Measurements from ENCODE around the gene PRR5L.
A peak's percentile ranks its signal among the peaks of the same experiment; 100 is the strongest.

PRR5L gene

DNA sequence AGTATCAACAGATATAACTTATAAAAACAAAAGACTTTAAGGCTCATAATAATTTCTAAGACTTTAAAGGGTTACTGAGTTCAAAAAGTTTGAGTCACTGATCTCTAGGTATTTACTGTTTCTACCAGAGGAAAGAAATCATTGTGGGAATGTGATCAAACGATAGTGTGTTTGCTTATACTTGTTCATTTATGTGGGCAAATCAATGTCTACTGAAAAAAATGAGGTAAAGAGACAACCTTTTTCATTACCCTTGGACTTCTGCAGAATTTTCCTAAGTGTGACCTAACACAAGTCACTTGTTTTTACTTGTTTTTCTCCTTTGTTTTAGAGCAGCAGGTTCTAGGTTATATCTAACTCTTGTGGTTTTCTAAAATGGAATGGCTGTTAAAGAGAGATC is 65.4 kb downstream of the PRR5L start:
- no peak for DNase-seq

DNA sequence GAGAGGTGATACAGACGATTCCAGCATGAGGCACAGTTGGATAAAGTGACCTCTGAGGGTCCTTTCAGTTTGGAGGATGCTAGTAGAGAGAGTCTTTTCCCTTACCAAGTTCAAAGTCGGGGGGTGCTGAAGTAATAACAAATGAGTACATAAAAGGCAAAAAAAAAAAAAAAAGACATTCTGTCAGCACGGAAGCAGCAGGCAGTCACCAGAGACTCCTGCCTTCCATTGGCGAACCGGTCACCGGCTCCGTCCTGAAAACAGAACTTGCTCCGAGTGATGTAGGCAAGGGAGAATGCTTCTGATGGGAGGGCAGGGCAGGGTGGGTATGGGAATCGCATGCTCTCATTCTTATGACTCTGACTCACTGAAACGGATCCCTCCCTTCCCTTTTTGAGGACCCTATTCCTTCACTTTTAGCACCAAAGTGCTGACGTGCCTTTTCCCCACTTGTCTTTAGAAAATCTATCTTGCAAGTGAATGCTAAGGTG is 65.9 kb downstream of the PRR5L start:
- DNase-seq = no peak

DNA sequence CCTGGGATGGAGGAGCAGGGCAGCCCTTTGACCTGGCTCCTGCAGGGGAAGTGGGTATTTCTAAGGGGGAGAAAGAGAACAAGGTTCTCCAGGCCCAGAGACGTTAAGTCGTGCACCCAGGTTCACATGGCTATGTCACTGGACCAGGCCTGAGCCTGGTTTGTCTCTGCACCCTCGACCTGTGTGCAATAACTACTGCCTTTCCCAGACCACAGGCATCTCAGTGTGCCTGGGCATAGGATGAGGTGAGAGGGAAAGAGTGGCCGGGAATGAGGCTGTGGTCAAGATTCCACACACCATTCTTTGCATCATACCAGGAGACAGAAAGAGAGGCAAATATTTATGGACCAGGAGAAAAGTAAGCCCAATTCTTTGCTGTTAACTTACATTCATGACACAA is 66.8 kb downstream of the PRR5L start:
- DNase-seq = no peak

DNA sequence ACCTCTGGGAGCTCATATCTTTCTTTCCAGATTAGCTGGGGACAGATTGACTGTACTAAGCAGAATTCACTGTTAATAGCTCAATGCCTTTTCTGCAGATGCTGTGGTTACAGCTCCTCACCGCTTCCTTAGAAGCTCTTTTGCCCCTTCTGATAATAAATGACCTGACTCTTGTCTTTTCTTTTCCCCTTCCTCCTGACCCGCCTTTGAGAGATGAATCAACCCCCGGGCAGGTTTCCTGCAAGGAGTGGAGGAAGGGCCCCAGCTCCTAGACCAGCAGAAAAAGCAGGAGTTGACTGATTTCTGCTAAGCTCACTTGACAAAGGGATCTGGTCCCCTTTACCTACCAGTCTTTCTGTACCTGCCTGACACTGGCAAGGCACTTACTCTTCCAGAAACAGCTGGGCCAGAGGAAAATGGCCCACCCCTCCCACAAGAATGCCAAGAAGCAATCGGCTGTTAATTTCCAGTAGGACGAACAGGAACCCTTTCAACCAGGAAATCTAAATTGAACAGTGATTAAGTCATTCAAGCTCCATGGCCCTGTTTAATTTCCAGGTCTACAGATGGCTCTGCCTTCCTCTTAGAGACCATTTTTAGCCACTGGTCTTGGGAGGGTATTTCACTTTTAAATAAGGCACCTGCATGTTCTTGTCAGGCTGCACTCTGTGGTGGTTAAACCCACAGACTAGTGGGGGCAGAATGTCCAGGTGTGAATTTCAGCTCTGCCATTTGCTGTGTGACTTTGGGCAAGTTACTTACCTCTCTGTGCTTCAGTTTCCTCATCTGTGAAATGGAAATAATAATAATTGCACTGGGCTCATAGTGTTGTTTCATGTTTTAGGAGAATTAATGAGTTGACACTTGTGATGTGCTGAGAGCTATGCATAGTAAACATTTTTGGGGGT is 67.5 kb downstream of the PRR5L start:
- no peak for DNase-seq

DNA sequence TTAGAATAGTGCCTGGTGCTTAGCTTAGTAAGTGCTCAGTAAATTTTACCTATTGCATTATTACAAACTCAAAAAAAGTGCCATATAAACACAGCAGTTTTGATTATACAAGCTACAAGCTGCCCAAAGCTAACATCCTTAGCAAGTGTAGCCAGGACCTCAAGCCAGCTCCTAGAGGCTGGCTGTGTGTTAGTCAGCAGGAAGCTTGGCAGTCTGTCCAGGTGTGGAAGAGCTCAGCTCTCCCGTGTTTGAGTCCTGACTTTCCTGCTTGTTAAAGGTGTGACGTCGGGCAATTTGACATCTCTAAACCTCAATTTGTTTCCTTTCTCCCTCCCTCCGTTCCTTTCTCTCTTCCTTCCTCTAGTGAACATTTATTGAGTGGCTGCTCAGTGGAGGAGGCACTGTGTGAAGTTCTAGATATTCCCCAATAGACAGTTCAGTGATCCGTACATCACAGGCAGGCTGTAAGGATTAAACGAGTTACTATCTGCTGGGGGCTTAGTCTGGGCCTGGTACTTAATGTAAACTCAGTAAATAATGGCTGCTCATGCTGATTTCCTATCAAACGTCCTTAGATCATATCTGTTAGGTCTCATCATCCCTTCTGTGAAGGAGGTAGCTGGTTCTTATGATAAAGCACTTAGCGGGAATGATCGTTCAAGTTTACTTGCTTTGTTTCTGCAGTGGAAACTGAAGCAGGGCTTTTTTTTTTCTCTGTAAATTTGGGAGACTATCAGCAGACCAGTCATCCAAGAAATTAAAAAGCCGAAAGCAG is 68.7 kb downstream of the PRR5L start:
- no peak for DNase-seq

DNA sequence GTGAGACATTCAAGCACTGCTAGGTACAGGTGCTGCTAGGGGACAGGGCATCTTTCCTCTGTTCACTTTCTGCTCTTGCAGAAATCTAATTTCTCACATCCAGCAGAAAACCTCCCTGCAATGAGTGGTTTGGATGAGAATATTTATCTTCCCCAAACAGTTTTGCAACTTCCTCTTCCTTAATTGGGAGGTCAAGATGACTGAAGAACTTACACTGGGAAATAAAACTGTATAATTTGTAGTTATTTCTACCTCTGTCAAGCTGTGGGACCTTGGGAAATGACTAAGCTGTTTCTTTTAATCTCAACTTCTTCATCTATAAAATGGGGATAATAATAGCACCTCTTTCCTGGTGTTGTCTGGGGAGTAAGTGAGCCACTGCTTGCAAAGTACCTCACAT is 69.8 kb downstream of the PRR5L start:
- DNase-seq = no peak

DNA sequence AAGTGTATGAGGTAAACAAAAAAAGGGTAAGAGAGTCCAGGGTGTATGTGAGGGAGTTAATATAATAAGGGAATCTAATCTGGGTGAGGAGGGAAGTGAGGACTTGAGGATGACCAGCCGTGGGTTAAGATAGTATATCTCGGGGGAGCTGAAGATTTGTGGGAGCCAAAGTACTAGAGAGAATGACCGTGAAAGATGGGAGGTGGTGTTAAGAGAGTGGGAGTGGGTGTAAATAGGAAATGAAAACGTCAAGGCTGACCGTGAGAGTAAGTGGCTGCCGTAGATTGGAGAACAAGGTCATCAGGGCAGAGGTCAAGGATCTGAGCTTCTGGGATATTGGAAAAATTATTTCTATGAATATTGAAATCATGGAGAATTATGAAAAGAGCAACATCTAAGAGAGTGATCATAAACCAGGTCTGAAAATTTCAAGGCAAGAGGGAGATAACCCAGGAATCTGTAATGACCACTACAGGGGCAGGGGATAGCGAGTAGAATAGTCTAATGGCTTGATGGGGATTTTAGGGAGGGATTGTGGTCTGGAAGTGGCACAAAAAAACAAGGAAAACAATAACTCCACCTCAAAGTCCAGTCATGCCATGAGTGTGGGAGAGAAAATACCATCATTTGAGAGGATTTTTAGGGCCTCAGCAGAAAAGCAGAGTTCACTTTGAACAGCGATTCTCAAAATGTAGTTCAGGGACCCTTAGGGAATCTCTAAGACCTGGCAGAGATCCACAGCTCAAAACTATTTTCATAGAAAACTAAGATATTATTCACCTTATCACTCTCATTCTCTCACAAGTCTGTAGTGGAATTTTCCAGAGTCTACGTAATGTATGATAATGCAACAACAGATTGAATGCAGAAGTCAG is 72.0 kb downstream of the PRR5L start:
- no peak for DNase-seq

DNA sequence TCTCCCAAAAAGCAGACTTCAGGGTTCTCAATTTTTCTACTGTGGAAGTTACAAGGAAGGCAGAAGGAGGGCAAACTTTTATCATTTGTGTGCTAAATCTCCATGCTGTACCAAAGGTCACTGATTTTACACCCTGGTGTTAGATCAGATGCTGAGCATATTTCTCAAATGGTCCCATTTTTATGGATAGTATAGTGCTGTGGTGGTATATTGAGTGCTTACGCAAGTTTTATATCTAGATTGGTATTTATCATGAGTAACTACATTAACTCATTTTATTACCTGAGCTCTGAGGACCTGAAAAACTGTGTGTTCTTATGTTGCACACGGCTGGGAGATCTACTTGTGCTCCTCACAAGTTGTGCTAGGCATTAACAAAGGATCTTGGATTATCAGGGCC is 75.1 kb downstream of the PRR5L start:
- no peak for DNase-seq

DNA sequence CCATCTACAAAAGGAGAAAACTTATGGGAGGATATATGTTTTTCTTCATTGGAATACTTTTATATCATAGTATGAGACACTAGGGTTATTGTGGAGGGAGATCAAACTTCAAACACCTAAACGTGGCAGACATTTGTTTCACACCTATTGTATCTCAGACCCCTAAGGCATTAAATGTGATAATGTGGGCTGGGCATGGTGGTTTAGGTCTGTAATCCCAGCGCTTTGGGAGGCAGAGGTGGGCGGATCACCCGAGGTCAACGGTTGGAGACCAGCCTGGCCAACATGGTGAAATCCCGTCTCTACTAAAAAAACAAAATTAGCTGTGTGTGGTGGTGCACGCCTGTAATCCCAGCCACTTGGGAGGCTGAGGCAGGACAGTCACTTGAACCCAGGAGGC is 75.5 kb downstream of the PRR5L start:
- no peak for DNase-seq

DNA sequence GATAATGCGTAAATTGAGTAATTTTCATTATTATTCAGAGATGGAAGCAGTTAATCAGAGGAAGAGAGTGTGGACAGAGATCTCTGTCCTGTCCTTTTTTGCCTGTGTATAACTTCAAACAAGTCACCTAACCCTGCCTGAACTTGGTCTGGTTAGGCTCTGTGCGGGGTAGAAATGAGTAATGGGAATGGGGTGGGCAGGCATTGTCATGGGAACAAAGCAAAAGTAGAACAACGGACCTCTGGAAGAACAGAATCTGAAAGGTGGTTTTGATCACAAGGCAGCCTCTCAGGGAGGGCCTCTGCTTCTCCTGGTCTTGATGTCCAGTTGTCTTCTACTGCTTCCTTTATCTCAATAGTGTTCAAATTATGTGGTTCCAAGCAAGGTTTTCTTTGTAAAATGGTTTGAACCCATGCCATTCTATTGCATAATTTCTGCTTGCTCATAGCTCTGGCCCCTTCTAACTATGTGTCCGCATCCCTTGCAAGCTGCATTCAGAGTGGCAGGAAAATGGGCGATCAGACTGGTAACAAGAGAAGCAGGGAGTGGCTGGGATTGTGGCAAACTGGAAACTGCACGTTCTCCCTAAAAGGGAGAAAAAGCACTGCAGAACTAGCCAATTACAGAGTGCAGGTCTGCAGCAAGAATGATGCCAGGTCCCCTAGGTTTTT is 76.1 kb downstream of the PRR5L start:
- DNase-seq = no peak

DNA sequence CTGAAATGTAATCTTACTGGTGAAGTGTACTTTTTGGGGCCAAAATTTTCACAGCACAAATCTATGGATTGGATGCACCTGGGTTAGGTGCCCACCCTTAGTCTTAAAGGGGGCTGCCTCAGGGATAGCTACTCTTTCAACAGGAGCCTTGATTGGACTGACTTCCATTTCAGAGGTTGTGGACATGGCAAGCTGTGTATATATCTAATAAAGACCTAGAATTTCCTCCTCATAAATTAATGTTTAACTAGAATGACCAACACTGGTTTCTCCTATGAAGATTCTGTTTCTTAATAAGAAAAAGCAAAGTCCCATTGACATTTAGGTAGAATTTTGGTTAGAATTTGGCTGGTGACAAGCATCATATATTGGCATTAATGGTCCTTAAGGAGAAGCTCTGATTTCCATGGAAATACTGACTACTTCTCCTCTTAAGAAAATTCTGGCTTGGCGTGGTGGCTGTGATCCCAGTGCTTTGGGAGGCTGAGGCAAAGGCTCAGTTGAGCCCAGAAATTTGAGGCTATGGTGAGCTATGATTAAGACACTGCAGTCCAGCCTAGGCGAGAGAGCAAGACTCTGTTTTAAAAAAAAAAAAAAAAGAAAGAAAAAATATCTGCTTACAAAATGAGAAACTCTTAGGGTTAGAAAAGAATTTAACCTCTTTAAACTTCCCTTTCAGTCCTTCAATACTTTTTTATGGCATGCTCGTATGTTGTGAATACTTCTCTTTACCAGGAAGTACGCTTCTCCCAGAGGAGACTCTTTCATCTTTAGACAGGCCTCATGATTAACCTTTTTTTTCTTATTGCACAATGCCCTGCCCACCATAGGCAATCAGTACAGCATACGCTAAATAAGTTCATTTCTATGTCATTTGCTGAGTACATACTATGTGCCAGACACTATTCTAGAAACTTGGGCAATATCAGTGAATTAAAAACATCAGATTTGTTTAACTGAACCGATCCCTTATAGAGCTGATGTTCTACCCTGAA is 77.2 kb downstream of the PRR5L start:
- DNase-seq = no peak

DNA sequence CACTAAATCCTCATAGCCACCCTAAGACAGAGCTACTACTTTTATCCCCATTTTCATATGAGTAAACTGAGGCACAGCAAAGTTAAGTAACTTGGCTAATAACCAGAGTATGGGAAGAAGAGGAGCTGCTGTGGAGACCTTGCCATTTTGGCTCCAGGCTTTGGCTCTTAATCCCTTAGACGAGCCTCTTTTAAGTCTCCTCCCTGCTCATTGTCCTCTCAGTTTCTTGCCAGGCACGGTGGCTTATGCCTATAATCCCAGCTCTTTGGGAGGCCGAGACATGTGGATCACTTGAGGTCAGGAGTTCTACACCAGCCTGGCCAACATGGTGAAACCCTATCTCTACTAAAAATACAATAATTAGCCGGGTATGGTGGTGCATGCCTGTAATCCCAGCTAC is 78.6 kb downstream of the PRR5L start:
- no peak for DNase-seq

DNA sequence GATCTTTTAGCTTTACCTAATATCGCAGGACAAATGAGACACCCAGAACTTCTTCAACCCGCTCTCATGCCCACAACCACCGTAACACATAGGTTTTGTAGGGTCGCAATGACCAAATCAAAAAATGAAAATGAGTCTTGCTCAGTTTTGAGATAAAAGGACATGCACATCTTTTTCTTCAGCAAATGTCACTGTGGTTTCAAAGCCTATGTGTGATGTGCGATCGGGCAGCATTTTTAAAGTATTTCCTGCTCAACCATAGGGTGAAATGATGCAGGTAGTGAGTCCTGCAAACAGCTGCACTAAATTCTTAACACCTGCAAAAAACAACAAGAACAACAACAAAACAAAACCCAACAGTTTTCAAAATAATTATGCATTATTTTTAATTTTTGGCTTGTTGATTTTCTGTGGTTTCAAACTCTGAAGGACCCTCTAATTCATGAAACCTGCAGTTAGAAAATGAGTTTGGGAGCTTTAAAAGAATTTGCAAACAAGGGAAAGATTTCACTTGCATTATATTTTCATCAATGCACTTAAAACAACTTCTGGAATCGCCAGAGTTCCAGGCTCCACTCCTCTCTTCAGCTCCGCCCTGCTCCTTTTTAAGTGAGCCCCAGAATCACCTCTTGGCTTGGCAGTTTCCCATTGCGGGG is 79.4 kb downstream of the PRR5L start:
- DNase-seq = no peak

DNA sequence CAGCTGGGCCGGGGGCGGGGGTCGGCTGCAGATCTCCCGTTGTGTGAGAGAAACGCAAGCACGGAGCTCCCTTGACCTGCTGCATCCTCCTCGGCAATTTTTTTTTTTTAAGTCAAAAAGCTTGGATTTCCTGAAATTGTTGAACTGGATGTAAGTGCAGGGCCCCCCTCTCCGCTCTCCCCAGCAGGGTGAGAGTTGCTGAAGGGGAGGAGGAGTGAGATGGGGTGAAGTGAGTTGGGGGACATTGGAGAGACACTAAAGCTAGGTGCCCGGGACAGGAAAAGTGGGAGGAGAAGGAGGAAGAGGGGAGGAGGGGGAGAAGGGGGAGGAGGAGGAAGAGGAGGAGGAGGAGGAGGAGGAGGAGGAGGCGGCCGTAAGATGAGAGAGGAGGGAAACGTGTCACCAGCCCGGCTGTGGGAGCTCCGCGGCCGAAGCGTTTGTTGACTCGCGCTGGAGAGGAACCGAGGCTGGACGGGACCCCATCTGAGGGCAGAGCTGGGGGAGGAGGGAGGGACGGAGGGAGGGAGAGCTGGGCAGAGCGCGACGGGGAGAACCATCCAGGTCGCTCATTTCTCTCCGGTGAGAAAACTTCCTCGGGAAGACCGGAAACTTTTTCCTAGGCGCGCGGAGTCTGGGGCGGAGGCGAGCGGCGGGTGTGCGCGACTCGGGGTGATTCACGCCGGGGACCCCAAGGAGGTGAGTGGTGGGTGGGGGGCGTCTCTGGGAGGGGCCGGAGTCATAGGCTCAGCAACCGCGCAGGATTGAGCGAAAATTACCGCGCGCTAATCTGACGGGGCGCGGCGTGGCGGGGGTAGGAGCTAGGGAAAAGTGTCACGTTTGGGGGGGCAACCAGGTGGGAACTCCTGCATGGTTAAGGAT is 80.2 kb downstream of the PRR5L start:
- DNase-seq = no peak

DNA sequence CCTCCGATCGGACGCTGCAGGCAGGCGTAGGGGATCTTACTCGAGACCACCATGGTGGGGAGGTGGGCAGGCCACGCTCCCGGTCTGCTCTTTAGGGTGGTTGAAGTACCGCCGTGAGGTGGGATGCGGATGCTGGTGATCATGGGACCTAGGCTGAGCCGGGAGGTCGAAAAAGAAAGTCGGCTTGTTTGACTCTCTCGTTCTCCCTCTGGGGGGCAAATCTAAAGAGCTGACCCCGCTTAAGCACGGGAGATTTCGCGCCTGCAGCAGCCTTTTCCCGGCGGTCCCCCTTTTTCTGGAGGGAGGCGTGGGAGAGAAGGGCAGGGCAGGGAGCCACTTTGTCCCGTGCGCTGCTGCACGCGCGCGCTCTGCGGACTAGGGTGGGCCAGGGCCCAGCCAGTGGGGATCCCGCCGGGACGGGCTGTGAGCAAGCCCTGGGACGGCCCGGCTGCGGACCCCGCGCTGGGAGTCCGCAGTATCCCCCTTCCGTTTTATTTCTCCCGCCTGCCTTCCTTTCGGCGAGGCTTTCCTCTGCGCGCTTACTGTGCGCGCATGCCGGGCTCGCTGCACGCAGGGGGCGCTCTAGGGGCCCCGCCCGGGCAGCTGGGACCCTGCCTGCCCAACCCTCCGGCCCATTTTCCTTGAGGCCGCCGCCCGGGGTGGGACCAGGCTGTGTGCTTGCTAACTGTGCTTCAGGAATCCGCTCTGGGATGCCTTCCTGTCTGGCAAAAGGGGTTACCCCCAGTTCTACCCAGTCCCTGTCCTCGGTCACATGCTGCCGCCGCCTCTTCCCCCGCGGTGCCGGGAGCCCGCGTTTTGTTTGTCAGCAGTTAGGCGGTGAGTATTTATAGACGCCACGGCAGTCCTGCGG is 81.0 kb downstream of the PRR5L start:
- peak; percentile 80 for DNase-seq

DNA sequence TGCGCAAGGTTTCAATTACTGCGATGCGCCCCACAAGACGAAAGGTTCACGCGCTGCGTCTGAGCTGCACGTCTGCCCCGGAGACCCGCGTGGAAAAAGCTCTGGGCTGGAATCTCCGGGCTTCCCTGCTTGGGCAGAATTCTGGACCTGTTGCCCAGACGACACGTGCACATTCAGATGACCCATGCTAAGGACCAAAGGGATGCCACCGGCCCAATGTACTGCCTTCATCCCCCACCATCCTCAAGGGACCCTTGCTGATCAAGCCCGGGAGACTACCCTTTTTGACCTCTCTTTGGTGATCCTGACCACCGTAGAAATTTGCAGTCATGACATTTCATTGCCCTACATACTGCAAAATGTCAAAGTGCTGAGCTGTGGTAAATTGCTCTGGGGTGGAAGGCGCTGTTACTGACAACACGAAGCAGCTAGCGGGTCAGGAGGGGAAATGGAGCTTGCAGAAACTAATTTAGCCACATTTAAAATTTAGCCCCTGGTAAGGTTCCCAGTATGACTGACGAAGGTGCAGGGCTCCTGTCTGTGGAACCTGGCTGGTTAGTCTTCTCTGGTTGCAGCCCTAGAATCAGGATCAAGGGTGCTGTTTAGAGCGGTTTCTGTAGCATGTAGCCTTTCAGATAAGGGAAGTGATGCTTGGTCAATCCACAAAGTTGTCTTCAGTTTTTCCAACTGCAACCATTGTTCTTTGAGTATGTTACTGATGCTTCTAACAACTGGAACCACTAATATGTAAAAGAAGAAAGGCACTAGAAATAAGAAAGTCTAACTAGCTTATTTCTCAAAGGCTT is 81.9 kb downstream of the PRR5L start:
- DNase-seq = peak; percentile 46

DNA sequence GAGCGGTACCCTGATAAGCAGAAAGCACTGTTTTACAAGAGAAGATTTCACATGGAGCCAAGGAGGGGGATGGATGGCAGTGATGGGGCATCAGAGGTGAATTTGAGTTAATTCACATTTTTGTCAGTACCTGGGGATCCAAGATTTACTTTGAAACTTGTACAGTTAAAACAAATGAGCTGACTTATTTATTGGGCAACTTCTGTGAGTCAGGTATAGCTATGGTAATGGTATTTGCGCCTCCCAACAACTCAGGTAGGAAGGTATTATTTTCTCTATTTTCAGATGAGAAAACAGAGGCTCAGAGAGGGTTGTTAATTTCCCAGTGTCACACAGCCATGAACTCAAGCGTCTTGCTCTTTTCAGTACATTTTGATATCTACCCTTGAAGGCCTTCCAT is 83.6 kb downstream of the PRR5L start:
- DNase-seq = no peak

Measured in activated CD4-positive, alpha-beta T cell treated with anti-CD3 and anti-CD28 coated beads, Interleukin-2, Interleukin-6, amounts not matched to agents 100 ng/mL and 50 ng/mL, durations not matched to agents 16 hours and 8 hours (primary cell).